ENCODE data around the gene RASL12. TPM values are rescaled to one million over a fixed set of nuclear protein-coding genes. Genes with fewer than 3 reads are reported as not detected.
"Not testable (repeated sequence)": the region's sequence is repeated elsewhere in the genome, so short reads cannot be mapped to it uniquely, and the experiment has no call there.

RASL12 gene
- total RNA-seq, 1 donor from 2014 or later: not detected

DNA sequence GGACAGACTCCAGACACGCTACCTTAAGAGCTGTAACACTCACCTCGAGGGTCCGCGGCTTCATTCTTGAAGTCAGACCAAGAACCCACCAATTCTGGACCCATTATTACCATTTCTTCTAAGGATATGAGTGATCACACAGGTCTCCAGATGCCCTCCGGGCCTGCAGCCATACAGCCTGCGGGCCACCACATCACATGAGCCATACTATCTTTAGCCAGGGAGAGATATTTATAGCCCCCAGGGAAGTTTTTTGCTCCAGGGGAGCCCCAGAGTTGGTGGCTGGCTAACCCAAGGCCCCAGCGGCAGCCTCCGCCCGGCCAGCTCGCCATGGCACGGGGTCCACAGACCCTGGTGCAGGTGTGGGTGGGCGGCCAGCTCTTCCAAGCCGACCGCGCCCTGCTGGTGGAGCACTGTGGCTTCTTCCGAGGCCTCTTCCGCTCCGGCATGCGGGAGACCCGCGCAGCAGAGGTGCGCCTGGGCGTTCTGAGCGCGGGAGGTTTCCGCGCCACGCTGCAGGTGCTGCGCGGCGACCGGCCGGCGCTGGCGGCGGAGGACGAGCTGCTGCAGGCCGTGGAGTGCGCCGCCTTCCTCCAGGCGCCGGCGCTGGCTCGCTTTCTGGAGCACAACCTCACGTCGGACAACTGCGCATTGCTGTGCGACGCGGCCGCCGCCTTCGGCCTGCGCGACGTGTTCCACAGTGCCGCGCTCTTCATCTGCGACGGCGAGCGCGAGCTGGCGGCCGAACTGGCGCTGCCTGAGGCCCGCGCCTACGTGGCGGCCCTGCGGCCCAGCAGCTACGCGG lies 8.9 kb upstream of the RASL12 start, which contains the start of gene KBTBD13:
TSS of gene KBTBD13 (plus strand) at position 261 of the 805 bp plus-strand sequence. CDS start at position 331, 70 bp downstream.
- no peak within 1 kb of the TSS for H3K27ac Mint-ChIP-seq
- peaks cover 25% of the 10 kb centered on the region for H3K27me3 Mint-ChIP-seq (ENCODE audit: insufficient read depth)
- no peak for DNase-seq (ENCODE audit: low spot score)
- no peaks in the 10 kb centered on the region for H3K9me3 Mint-ChIP-seq
- H3K4me1 Mint-ChIP-seq (ENCODE audit: low read depth): peaks cover 5% of the 10 kb centered on the region
- no peaks in the 10 kb centered on the region for H3K36me3 Mint-ChIP-seq (ENCODE audit: low read depth)
- H3K4me3 Mint-ChIP-seq: no peak within 1 kb of the TSS
- intact Hi-C loops (cut with micrococcal nuclease): no loop called here

DNA sequence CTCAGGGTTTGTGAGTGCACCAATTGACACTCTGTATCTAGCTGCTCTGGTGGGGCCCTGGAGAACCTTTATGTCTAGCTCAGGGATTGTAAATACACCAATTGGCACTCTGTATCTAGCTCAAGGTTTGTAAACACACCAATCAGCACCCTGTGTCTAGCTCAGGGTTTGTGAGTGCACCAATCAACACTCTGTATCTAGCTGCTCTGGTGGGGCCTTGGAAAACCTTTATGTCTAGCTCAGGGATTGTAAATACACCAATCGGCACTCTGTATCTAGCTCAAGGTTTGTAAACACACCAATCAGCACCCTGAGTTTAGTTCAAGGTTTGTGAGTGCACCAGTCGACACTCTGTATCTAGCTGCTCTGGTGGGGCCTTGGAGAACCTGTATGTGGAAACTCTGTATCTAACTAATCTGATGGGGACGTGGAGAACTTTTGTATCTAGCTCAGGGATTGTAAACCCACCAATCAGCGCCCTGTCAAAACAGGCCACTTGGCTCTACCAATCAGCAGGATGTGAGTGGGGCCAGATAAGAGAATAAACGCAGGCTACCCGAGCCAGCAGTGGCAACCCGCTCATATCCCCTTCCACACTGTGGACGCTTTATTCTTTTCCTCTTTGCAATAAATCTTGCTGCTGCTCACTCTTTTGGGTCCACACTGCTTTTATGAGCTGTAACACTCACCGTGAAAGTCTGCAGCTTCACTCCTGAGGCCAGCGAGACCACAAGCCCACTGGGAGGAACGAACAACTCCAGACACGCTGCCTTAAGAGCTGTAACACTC lies 8.0 kb upstream of the RASL12 start:
- DNase-seq (ENCODE audit: low spot score); intact Hi-C loops (cut with micrococcal nuclease); H3K27ac Mint-ChIP-seq; H3K4me1 Mint-ChIP-seq (ENCODE audit: low read depth); H3K36me3 Mint-ChIP-seq (ENCODE audit: low read depth); H3K9me3 Mint-ChIP-seq; H3K4me3 Mint-ChIP-seq: not testable (repeated sequence)
- peaks cover 20% of the 10 kb centered on the region for H3K27me3 Mint-ChIP-seq (ENCODE audit: insufficient read depth)

DNA sequence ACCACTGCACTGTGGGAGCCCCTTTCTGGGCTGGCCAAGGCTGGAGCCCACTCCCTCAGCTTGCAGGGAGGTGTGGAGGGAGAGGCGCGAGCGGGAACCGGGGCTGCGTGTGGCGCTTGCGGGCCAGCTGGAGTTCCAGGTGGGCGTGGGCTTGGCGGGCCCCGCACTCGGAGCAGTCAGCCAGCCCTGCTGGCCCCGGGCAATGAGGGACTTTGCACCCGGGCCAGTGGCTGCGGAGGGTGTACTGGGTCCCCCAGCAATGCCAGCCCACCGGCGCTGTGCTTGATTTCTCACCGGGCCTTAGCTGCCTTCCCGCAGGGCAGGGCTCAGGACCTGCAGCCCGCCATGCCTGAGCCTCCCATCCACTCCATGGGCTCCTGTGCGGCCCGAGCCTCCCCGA lies 7.2 kb upstream of the RASL12 start:
- intact Hi-C loops (cut with micrococcal nuclease); DNase-seq (ENCODE audit: low spot score); H3K4me3 Mint-ChIP-seq; H3K36me3 Mint-ChIP-seq (ENCODE audit: low read depth); H3K9me3 Mint-ChIP-seq; H3K4me1 Mint-ChIP-seq (ENCODE audit: low read depth); H3K27ac Mint-ChIP-seq: not testable (repeated sequence)
- H3K27me3 Mint-ChIP-seq (ENCODE audit: insufficient read depth): peaks cover 20% of the 10 kb centered on the region

DNA sequence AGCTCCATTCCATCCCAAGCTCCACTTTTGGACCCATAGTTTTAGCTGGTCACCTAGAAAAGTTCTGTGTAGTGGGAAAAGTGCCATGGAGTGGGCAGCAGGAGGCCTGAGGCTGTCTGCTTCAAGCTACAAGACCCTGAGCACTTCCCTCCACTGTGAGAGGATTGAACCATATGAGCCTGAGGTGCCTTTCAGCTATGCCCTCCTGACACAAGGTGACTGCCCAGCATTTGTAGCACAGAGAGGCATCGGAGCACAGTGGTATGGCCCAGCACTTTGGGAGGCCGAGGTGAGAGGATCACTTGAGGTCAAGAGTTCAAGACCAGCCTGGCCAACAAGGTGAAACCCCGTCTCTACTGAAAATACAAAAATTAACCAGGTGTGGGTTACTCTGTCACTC lies 4.8 kb upstream of the RASL12 start:
- H3K27ac Mint-ChIP-seq: no peak overlapping the region
- no peak for DNase-seq (ENCODE audit: low spot score)
- H3K9me3 Mint-ChIP-seq: no peaks in the 10 kb centered on the region
- H3K36me3 Mint-ChIP-seq (ENCODE audit: low read depth): no peaks in the 10 kb centered on the region
- no peak overlapping the region for H3K4me3 Mint-ChIP-seq
- H3K27me3 Mint-ChIP-seq (ENCODE audit: insufficient read depth): peaks cover 15% of the 10 kb centered on the region
- intact Hi-C loops (cut with micrococcal nuclease): no loop called here
- peaks cover under 1% of the 10 kb centered on the region for H3K4me1 Mint-ChIP-seq (ENCODE audit: low read depth)

DNA sequence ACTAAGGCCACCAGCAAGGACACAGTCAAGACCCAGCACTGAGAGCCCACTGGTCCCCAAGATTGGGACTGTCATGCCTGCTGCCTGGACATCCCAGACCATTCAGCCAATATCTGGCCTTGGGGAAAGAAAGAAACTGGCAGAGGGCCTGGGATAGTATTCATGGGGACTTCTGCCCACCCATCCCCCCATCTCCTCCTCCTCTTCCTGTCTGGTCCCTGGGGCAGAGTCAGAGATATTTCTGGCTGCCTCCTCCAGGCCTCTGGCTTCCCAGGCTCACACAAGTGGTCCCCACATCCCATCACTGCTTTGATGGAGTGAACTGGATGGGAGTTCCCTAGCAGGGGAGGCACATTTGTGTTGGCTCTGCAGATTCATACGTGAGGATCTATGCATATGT lies 4.2 kb upstream of the RASL12 start:
- peaks cover 4% of the 10 kb centered on the region for H3K4me1 Mint-ChIP-seq (ENCODE audit: low read depth)
- peaks cover 2% of the 10 kb centered on the region for H3K36me3 Mint-ChIP-seq (ENCODE audit: low read depth)
- H3K4me3 Mint-ChIP-seq: no peak overlapping the region
- H3K9me3 Mint-ChIP-seq: no peaks in the 10 kb centered on the region
- H3K27me3 Mint-ChIP-seq (ENCODE audit: insufficient read depth): peaks cover 18% of the 10 kb centered on the region
- intact Hi-C loops (cut with micrococcal nuclease): no loop called here
- no peak overlapping the region for H3K27ac Mint-ChIP-seq
- DNase-seq (ENCODE audit: low spot score): no peak

DNA sequence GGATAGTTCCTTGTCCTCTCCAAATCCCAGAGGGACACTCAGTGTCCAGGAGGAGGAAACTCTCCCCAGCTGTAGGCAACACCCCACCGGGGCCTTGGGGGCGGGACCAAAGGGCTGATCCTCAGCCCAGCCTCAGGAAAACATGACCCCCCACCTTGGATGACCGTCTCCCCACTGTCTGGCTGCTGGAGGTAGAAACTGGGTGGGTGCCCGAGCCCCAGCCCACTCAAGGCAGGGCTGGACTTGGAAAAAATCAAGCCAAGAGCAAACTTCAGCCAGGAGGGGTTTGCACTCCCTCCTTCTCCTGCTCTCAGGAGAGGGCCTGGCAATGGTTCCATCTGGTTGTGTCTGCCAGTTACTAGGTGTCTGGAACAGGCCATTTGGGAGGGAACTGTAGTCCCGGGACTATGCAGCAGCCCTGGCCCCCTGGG lies 3.6 kb upstream of the RASL12 start:
- intact Hi-C loops (cut with micrococcal nuclease): no loop called here

DNA sequence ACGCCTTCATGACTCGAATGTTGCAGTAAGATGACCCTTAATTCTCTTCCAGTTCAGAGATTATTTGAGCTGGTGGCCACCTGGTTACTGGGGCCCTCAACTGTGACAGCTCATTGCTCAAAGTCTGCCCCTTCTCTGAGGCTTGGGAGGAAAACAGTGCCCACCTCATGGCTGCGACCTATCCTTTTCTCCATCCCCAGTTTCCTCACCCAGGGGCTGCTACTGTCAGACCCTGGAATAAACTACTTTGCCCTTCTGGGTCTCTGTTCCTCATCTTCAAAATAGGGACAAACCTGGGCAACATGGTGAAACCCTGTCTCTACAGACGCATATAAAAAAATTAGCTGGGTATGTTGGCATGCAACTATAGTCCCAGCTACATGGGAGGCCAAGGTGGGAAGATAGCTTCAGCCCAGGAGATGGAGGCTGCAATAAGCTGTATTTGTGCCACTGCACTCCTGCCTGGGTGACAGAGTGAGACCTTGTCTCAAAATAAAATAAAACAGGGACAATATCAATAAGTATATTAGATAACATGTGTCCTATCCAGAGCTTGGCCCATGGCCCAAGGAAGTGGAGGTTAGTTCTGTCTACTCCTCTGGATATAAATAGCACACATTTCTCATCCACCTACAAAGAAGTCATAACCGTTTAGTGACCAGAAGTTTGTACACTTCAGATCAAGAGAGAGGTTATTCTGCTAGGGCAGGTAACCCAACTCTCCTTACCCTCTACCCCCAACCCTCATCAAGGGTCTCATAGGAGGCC lies 2.2 kb upstream of the RASL12 start:
- H3K36me3 Mint-ChIP-seq (ENCODE audit: low read depth): peaks cover 2% of the 10 kb centered on the region
- H3K9me3 Mint-ChIP-seq: no peaks in the 10 kb centered on the region
- no peak for DNase-seq (ENCODE audit: low spot score)
- no peak overlapping the region for H3K27ac Mint-ChIP-seq
- H3K4me3 Mint-ChIP-seq: no peak overlapping the region
- H3K27me3 Mint-ChIP-seq (ENCODE audit: insufficient read depth): peaks cover 33% of the 10 kb centered on the region
- intact Hi-C loops (cut with micrococcal nuclease): no loop called here
- peaks cover 4% of the 10 kb centered on the region for H3K4me1 Mint-ChIP-seq (ENCODE audit: low read depth)

More for the DNA sequence above, 3.6 kb upstream of the RASL12 start:
- H3K27ac Mint-ChIP-seq: no peak overlapping the region
- no peaks in the 10 kb centered on the region for H3K9me3 Mint-ChIP-seq
- no peak overlapping the region for H3K4me3 Mint-ChIP-seq
- peaks cover 4% of the 10 kb centered on the region for H3K4me1 Mint-ChIP-seq (ENCODE audit: low read depth)
- no peak for DNase-seq (ENCODE audit: low spot score)
- H3K27me3 Mint-ChIP-seq (ENCODE audit: insufficient read depth): peaks cover 23% of the 10 kb centered on the region
- peaks cover 2% of the 10 kb centered on the region for H3K36me3 Mint-ChIP-seq (ENCODE audit: low read depth)

DNA sequence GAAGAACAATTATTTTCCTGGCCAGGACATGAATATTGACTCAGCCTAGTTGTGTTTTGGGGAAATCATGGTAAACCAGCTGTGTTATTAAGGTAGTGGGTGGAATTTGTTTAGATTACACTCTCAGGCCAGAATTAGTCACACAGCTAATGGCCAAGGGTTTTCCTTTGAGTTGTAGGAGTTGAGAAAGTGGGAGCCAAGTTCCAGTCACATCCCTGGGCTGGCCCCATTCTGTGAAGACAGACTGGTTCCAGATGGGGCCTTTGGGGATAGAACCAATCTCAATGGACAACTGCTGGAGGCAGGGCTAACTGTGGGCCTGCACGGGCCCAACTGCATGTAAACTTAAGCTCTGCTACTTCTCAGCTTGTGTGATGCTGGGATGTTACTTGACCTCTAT lies 1.4 kb upstream of the RASL12 start:
- peaks cover 35% of the 10 kb centered on the region for H3K27me3 Mint-ChIP-seq (ENCODE audit: insufficient read depth)

DNA sequence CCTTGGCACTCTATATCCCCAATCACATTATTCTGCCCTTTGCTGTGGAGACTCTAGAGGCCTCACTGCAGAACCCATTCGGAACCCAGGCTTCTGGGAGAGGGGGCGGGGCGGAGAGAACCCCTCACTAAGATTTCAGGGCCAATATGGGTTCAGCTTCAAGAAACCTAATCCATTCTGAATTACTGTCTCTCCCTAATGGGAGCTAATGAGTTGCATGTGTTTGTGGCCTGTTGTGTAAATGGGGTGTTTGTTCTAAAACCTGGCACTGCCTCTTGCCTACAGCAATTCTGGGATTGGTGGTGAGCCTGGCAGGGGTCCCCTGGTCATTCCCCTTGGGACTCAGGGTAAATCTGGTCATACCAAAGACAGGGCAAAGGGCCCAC lies 605 bp upstream of the RASL12 start:
- H3K36me3 Mint-ChIP-seq (ENCODE audit: low read depth): peaks cover 2% of the 10 kb centered on the region
- H3K4me3 Mint-ChIP-seq: no peak overlapping the region
- H3K9me3 Mint-ChIP-seq: no peaks in the 10 kb centered on the region
- H3K27me3 Mint-ChIP-seq (ENCODE audit: insufficient read depth): peaks cover 37% of the 10 kb centered on the region
- no peak overlapping the region for H3K27ac Mint-ChIP-seq
- intact Hi-C loops (cut with micrococcal nuclease): no loop called here
- peaks cover 4% of the 10 kb centered on the region for H3K4me1 Mint-ChIP-seq (ENCODE audit: low read depth)
- DNase-seq (ENCODE audit: low spot score): no peak

More for the DNA sequence above, 1.4 kb upstream of the RASL12 start:
- intact Hi-C loops (cut with micrococcal nuclease): no loop called here
- no peak for DNase-seq (ENCODE audit: low spot score)
- Mint-ChIP-seq H3K4me3 (no peak overlapping the region), H3K9me3 (no peaks in the 10 kb centered on the region), H3K36me3 (ENCODE audit: low read depth) (peaks cover 2% of the 10 kb centered on the region), H3K27ac (no peak overlapping the region), H3K4me1 (ENCODE audit: low read depth) (peaks cover 4% of the 10 kb centered on the region)

DNA sequence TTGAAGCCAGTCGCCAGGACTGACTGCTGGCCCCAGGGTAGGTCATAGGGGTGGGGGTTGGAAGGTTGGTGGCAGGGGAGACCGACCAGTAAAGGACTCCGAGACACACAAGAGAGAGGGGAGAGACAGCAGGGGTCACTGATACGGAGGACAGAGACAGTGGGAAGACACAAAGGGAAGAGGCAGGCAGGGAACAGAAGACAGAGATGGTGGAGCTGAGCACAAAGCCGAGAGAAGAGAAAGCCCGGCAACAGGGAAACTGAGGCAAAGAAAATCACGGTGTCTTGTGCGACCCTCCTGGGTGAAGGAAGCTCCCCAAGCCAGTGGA lies 510 bp downstream of the RASL12 start:
- peaks cover 2% of the 10 kb centered on the region for H3K36me3 Mint-ChIP-seq (ENCODE audit: low read depth)
- intact Hi-C loops (cut with micrococcal nuclease): no loop called here
- H3K9me3 Mint-ChIP-seq: no peaks in the 10 kb centered on the region
- H3K4me1 Mint-ChIP-seq (ENCODE audit: low read depth): peaks cover 4% of the 10 kb centered on the region
- no peak for DNase-seq (ENCODE audit: low spot score)
- no peak overlapping the region for H3K27ac Mint-ChIP-seq
- peaks cover 39% of the 10 kb centered on the region for H3K27me3 Mint-ChIP-seq (ENCODE audit: insufficient read depth)
- peak overlapping the region; percentile 26 for H3K4me3 Mint-ChIP-seq

DNA sequence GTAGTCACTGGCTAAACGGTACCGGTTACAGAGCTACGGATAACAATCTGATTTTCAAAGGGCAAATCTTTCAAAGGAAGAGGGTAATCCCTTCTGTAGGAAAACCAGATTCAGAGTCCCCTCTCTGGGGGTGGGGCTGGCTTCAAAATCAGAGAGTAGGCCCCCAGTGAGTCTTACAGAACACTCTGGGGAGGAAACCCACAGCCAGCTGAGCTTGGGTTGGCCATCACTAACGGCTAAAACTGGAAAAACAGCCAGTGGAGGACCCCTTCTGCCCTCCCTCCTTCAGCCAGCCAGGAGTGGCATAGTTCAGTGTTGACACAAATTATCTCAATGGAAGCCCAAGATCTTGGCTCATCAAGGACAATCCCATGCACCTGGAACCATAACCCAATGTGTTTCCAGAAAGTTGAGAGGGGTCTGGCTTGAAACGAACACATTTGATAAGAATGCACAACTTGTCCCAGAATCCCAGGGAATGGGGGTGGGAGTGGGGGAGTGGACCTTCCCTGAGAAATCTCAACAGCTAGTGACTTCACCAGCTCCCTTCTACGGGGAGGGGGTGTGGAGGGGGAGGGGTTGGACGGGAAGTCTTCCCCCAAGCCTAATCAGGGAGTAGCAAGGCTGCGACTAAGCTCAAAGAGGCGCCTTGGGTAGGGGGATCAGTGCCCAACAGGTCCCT lies 1.0 kb downstream of the RASL12 start:
- intact Hi-C loops (cut with micrococcal nuclease): no loop called here
- Mint-ChIP-seq H3K27me3 (ENCODE audit: insufficient read depth) (peaks cover 39% of the 10 kb centered on the region), H3K4me3 (peak overlapping the region; percentile 26), H3K27ac (no peak overlapping the region), H3K36me3 (ENCODE audit: low read depth) (peaks cover 2% of the 10 kb centered on the region), H3K9me3 (no peaks in the 10 kb centered on the region), H3K4me1 (ENCODE audit: low read depth) (peaks cover 4% of the 10 kb centered on the region)
- no peak for DNase-seq (ENCODE audit: low spot score)

DNA sequence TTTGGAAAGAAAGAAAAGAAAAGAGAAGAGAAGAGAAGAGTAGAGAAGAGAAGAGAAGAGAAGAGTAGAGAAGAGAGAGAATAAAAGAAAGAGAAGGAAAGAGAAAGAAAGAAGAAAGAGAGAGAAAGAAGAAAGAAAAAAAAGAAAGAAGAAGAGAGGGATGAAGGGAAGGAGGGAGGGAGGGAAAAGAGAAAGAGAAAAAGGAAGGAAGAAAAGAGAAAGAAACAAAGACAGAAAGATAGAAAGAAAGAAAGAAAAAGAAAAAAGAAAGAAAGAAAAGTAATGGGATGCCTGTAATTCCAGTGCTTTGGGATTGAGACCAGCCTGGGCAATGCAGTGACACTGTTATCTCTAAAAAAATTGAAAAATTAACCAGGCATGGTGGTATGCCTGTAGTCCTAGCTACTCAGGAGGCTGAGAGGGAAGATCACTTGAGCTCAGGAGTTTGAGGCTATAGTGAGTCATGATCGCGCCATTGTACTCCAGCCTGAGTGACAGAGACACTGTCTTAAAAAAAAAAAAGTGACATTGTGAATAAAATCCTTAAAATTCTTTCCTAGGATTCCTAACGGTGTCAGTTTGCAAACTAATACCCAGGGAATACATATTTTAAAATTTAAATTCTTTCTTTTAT lies 1.7 kb downstream of the RASL12 start:
- Mint-ChIP-seq H3K27me3 (ENCODE audit: insufficient read depth) (peaks cover 39% of the 10 kb centered on the region), H3K9me3 (no peaks in the 10 kb centered on the region), H3K27ac (no peak overlapping the region), H3K4me1 (ENCODE audit: low read depth) (peaks cover 4% of the 10 kb centered on the region), H3K4me3 (no peak overlapping the region), H3K36me3 (ENCODE audit: low read depth) (peaks cover 2% of the 10 kb centered on the region)
- intact Hi-C loops (cut with micrococcal nuclease): no loop called here
- no peak for DNase-seq (ENCODE audit: low spot score)

All from activated T-helper 1 cell treated with anti-CD3 and anti-CD28 coated beads, Interleukin-12 subunit alpha, Interleukin-12 subunit beta, Interleukin-2, Interleukin-4 antibody, amounts not matched to agents 30 ng/mL and 10 ng/mL and 1 ng/mL, durations not matched to agents 14 hours and 24 hours and 36 hours (primary cell).